ENCODE measurements around the gene KCNJ16. TPM values are rescaled to one million over a fixed set of nuclear protein-coding genes. Genes with fewer than 3 reads are reported as not detected.

The KCNJ16 gene
- total RNA-seq, 2 experiments from 2014 or later, result not detected

DNA sequence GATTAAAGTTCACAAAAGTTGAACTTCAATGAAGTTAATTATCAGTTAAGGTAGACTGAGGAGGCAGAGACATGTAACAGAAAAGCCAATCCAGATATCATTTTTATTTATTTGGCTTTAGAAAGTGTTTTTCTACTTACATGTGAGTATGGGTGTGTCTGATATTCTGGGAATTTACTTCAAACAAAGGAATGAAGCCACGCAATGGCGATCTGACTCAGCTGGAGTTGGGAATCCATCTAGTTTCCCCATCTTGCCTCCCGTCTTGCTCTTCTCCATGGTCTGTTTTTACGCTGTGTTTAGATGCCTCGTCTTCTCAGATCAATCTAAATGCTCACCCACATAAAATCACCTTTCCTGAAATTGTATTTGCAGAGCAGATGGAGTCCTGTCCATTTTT is 1.7 kb upstream of the KCNJ16 start:
- no peaks in the 10 kb centered on the region for H3K36me3 Mint-ChIP-seq (ENCODE audit: low read depth)
- no peaks in the 10 kb centered on the region for H3K4me1 Mint-ChIP-seq
- H3K9me3 Mint-ChIP-seq, result no peaks in the 10 kb centered on the region
- peaks cover 12% of the 10 kb centered on the region for H3K27me3 Mint-ChIP-seq
- CTCF ChIA-PET, result no interaction called here
- POLR2A ChIA-PET, result no interaction called here
- no peak overlapping the region for H3K4me3 Mint-ChIP-seq
- H3K27ac Mint-ChIP-seq, result no peak overlapping the region
- DNase-seq, result no peak

DNA sequence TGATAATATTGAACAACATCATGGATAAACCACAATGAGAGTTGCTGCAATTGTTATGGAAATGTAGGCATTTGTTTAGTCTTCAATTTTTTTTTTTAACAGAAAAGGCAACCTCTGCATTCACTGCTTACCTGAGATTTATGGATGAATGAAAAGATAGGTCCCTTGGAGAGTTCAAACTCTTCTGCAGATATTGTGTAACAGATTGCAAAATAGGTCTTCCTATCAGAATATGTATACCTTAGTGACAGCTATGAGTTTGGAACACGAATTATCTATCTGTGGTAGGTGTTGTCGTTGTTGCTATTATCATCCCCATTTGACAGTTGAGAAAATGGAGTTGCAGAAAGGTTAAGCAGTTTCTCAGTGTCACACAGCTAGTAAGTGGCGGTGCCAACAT is 1.2 kb upstream of the KCNJ16 start:
- no peaks in the 10 kb centered on the region for H3K9me3 Mint-ChIP-seq
- ChIA-PET CTCF (no interaction called here), POLR2A (no interaction called here)
- H3K27me3 Mint-ChIP-seq, result peaks cover 12% of the 10 kb centered on the region
- no peak overlapping the region for H3K27ac Mint-ChIP-seq
- no peak overlapping the region for H3K4me3 Mint-ChIP-seq
- H3K36me3 Mint-ChIP-seq (ENCODE audit: low read depth), result no peaks in the 10 kb centered on the region
- no peak for DNase-seq
- H3K4me1 Mint-ChIP-seq, result no peaks in the 10 kb centered on the region

DNA sequence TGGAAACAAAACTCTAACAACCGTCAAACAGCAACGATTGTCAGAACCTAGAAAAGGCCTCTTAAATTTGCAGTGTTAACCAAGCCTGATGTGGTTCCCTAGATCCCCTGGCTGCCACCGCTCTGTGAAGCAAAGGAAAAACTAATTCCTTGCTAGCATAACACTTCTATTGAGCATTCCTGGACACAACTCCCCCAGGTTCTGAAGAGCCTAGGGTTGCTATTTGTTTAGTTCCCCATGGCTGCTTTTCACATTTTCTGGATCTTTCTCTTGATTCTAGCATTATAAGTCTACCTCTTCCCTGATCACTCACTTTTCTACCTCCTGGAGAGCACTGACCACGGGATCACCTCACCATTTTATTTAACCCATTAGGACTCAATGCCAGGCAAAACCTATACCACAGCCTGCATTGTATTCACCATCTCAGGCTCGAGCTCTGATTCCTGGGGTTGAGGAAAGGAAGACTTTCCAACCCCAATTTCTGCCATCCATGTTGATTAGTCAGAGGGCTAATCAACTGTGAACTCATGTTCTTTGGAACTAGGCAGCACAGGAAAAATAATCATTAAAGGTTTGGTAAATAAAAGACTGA is 692 bp upstream of the KCNJ16 start:
- ChIA-PET CTCF (no interaction called here), POLR2A (no interaction called here)
- Mint-ChIP-seq H3K9me3 (no peaks in the 10 kb centered on the region), H3K4me1 (no peaks in the 10 kb centered on the region), H3K27me3 (peaks cover 12% of the 10 kb centered on the region), H3K36me3 (ENCODE audit: low read depth) (no peaks in the 10 kb centered on the region), H3K4me3 (no peak overlapping the region), H3K27ac (no peak overlapping the region)
- DNase-seq, result no peak

DNA sequence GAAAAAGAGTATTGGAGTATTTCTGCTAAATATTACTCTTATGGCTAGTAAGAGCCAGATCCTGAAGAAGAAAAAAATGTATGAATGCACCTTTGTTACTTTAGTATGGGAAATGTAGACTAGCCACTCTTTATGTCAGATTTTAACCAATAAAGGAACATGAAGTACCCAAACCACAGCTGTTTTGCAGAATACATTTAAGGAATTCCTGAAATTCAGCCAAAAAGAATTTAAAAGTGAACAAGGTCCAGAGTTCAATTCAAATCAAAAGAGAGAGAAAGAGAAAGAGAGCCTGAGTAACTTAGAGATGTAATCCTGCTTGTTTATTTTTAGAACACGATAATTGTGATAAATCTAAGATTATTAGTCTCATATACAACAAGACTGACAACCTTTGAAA is 1.2 kb downstream of the KCNJ16 start:
- no peak overlapping the region for H3K27ac Mint-ChIP-seq
- H3K36me3 Mint-ChIP-seq (ENCODE audit: low read depth), result no peaks in the 10 kb centered on the region
- ChIA-PET POLR2A (no interaction called here), CTCF (no interaction called here)
- no peak for DNase-seq
- H3K27me3 Mint-ChIP-seq, result peaks cover 1% of the 10 kb centered on the region
- no peaks in the 10 kb centered on the region for H3K4me1 Mint-ChIP-seq
- H3K4me3 Mint-ChIP-seq, result no peak overlapping the region
- H3K9me3 Mint-ChIP-seq, result no peaks in the 10 kb centered on the region

DNA sequence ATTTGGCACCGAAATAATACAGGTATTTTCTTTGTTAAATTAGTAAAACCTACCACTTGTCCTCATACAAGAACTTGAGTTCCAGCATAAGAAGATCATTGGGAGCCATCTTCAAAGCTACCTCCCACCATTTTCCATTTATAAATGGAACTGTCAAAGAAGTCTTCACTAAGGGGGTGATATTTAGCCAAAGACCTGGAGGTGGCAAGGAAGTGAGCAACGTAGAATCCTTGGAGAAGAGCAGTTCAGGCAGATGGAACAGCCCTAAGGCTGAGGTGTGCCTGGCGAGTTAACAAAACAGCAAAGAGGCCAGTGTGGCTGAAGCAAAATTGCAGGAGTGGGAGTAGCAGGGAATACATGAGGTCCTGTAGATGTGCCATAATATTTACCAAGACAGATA is 1.8 kb downstream of the KCNJ16 start:
- POLR2A ChIA-PET, result no interaction called here
- Mint-ChIP-seq H3K4me1 (no peaks in the 10 kb centered on the region), H3K4me3 (no peak overlapping the region), H3K27me3 (peaks cover 1% of the 10 kb centered on the region), H3K36me3 (ENCODE audit: low read depth) (no peaks in the 10 kb centered on the region), H3K27ac (no peak overlapping the region), H3K9me3 (no peaks in the 10 kb centered on the region)
- CTCF ChIA-PET, result no interaction called here
- no peak for DNase-seq

DNA sequence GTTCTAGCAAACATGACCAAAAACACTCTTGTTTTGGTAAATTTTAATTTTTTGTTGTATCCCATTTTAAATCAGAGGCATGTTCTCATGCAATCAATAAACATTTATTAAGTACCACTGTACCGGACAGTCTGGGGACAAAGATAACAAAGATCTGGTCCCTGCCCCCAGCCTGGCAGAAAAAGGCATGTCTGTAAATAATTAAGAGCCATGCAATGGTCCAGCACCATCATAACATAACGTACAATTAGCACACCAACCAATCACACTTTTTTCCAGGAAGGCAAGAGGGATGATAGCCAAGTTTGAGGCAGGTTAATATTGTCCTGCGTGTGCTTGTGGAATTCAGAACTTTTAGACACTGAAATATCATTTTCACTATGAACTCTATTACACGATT is 3.5 kb downstream of the KCNJ16 start:
- Mint-ChIP-seq H3K4me1 (no peaks in the 10 kb centered on the region), H3K4me3 (no peak overlapping the region), H3K36me3 (ENCODE audit: low read depth) (no peaks in the 10 kb centered on the region), H3K27me3 (no peaks in the 10 kb centered on the region), H3K9me3 (no peaks in the 10 kb centered on the region), H3K27ac (no peak overlapping the region)
- DNase-seq, result no peak
- POLR2A ChIA-PET, result no interaction called here
- CTCF ChIA-PET, result no interaction called here

DNA sequence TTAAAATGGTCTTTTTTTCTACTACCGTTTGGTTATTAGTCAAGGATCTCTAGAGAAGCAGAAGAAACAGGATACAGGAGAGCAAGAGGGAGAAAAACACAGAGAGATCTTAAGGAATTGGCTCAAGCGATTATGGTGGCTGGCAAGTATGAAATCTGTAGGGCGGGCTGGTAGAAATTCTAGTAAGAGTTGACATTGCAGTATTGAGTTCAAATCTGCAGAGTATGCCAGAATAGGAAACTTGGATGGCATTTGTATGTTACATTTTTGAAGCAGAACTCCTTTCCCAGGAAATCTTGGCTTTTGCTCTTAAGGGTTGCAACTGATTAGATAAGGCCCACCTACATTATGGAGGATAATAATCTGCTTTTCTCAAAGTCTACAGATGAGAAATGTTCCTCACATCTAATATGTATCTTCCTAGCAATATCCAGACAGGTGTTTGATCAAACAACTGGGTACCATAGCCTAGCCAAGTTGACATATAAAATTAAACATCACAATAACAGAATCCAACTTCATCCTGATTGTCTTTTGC is 4.0 kb downstream of the KCNJ16 start:
- no peaks in the 10 kb centered on the region for H3K27me3 Mint-ChIP-seq
- H3K27ac Mint-ChIP-seq, result no peak overlapping the region
- H3K9me3 Mint-ChIP-seq, result no peaks in the 10 kb centered on the region
- no peaks in the 10 kb centered on the region for H3K4me1 Mint-ChIP-seq
- no peak for DNase-seq
- ChIA-PET CTCF (interaction anchor here (0.6 kb wide), 1 partner anchor 12 kb away, joined by 3 read pairs; no protein-coding TSS in a partner anchor), POLR2A (no interaction called here)
- no peak overlapping the region for H3K4me3 Mint-ChIP-seq
- H3K36me3 Mint-ChIP-seq (ENCODE audit: low read depth), result no peaks in the 10 kb centered on the region

DNA sequence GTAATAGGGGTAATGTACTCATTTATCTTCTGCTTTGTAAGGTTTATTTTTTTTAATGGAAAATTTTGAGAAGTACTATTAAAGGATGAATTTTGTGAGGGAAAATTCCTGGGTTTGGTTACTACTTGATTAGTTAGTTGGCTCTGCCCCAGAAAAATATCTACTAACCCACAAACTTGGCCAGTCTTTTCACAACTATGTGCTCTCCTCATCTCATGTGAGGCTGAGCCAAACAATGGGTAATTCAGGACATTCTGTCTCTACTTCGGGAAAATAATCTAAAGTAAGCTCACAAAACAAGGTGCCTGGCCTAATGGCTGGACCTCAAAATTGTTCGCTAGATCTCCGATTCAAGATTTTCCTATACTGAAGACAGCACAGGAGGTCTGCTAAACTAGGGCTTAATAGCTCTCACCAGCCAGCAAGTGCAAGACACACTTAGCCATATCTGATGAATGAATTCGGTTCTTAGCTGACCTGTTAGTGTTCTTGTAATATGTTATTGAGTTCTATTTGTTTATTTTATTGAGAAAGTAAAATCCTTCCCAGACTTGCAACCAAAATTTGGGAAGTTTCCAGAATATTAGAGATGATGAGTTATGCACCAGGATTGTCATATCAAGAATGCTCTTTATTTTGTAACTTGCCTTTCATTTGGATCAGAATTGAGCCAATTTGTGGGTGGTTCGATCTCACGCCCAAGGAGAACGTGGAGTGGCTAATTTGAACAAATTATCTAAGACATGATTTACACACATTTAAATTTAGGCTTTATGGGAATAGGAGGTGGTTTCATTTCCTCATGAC is 5.7 kb downstream of the KCNJ16 start:
- ChIA-PET POLR2A (no interaction called here), CTCF (no interaction called here)
- Mint-ChIP-seq H3K4me3 (no peak overlapping the region), H3K9me3 (no peaks in the 10 kb centered on the region), H3K27me3 (no peaks in the 10 kb centered on the region), H3K27ac (no peak overlapping the region), H3K4me1 (no peaks in the 10 kb centered on the region), H3K36me3 (ENCODE audit: low read depth) (no peaks in the 10 kb centered on the region)
- DNase-seq, result no peak

DNA sequence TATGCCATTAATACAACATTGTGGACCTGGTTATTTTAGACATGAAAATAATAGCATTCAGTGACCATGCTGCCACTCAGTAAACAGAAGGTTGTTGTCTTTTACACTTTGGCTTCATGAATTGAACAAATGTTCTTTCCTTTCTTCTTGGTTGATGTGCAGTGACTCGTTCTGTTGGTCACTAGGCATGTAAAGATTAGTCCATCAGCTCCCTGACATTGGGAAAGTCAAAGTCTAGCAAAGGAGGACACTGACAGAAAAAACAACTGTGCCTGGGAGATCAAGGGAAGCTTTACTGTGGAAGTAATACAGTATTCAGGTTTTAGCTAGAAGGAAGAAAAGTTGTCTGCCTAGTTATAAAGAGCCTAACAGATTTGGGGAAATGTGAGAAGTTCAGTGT is 6.9 kb downstream of the KCNJ16 start:
- Mint-ChIP-seq H3K4me3 (no peak overlapping the region), H3K9me3 (no peaks in the 10 kb centered on the region), H3K36me3 (ENCODE audit: low read depth) (no peaks in the 10 kb centered on the region), H3K27me3 (no peaks in the 10 kb centered on the region), H3K27ac (no peak overlapping the region), H3K4me1 (no peaks in the 10 kb centered on the region)
- DNase-seq, result no peak
- ChIA-PET CTCF (no interaction called here), POLR2A (no interaction called here)

DNA sequence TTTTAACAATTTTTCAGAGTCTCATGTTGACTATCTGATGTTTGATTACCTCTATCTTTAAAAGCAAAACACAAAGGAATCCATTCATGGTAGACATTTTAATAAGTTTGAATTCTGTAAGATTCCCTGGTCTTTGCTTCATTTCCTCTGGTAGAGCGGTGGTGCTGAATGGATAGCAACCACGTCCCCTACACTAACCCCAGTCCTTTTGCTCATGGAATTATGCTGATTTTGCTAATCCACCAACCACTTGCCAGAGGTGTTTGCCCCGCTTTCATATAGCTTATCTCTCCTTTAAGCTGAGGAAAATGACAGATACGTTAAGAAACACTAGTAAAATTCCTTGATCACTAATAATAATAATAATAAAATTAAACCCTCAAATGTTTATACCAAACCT is 9.5 kb downstream of the KCNJ16 start:
- no peak overlapping the region for H3K4me3 Mint-ChIP-seq
- H3K9me3 Mint-ChIP-seq, result no peaks in the 10 kb centered on the region
- H3K4me1 Mint-ChIP-seq, result no peaks in the 10 kb centered on the region
- no peaks in the 10 kb centered on the region for H3K27me3 Mint-ChIP-seq
- ChIA-PET POLR2A (no interaction called here), CTCF (no interaction called here)
- no peaks in the 10 kb centered on the region for H3K36me3 Mint-ChIP-seq (ENCODE audit: low read depth)
- no peak overlapping the region for H3K27ac Mint-ChIP-seq
- no peak for DNase-seq

DNA sequence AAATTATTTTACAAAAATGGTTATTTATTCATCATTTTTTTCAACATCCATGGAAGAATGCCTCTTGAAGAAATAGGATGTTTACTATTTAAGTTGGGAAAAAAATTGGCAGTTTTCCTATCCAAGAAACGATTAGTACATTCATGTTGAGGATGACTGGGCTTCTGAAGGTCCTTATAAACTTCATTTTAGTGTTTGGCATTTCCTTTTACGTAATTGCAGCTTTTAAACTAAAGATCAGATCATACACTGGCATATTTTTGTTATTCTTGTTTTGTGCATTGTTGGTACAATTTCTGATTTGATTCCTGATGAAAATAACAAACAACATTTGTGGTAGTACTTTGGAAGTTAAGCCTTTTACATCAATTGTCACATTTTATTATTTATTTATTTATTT is 11.5 kb downstream of the KCNJ16 start:
- Mint-ChIP-seq H3K36me3 (ENCODE audit: low read depth) (no peaks in the 10 kb centered on the region), H3K9me3 (no peaks in the 10 kb centered on the region), H3K27ac (no peak overlapping the region), H3K27me3 (no peaks in the 10 kb centered on the region), H3K4me3 (no peak overlapping the region), H3K4me1 (no peaks in the 10 kb centered on the region)
- CTCF ChIA-PET, result no interaction called here
- POLR2A ChIA-PET, result no interaction called here
- no peak for DNase-seq

DNA sequence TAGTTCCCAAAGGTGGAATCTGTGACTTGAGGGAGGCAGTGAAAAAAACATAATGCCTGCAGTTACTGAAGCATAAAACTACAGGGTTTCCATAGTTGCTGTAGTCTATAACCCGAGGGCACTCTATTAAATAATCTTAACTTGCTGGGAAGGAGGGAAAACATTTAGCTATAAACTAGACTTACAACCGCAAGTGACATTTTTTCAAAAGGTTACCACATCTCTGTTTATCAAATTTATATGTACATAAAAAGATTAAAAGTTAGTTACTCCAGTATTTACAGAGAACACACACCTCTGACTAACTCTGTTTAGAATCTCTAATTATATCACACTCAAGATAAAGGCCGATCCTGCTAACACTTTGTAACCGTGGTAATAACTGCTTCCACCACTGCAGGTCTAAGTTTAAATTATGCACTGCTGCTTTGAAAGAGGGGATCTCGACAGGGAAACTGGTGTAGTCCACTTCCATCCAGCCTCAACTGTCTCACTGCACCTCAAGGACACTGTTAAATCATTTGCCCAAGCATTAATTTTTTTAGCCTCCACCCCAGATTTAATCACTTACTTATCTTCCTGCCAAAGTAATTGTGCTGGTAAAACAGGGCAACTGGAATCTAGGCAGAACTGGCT is 14.6 kb downstream of the KCNJ16 start:
- no peak overlapping the region for H3K4me3 Mint-ChIP-seq
- H3K9me3 Mint-ChIP-seq, result no peaks in the 10 kb centered on the region
- DNase-seq, result no peak
- peaks cover 2% of the 10 kb centered on the region for H3K27me3 Mint-ChIP-seq
- POLR2A ChIA-PET, result no interaction called here
- no peaks in the 10 kb centered on the region for H3K36me3 Mint-ChIP-seq (ENCODE audit: low read depth)
- CTCF ChIA-PET, result no interaction called here
- no peaks in the 10 kb centered on the region for H3K4me1 Mint-ChIP-seq
- no peak overlapping the region for H3K27ac Mint-ChIP-seq

DNA sequence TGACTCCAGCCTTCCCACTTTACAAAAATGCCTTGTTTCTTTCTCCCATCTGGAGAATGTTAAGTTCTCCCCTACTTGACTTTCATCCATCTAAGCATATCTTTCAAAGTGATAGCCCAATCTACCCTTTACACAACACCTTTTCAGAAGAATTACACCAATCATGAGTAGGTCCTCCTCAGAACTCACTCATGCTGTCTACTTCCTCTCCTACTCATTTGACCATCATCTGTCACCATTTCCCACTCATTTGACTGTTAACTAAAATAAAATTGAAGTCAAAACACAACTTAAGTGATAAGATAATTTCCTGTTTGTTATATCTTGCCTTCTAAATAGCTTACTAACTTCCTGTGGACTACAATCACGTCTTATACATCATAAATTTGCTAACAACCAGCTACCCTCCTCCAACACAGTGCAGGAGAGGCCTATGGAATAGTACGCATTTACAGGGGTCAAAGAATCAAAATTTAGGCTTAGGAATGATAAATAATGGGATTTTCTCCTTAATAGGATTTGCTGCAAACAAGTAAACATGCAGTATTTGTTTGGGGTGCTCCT is 16.1 kb downstream of the KCNJ16 start:
- ChIA-PET CTCF (interaction anchor here (1.1 kb wide), 1 partner anchor 61 kb away, joined by 3 read pairs; no protein-coding TSS in a partner anchor), POLR2A (no interaction called here)
- Mint-ChIP-seq H3K4me3 (no peak overlapping the region), H3K27me3 (peaks cover 2% of the 10 kb centered on the region), H3K4me1 (no peaks in the 10 kb centered on the region), H3K36me3 (ENCODE audit: low read depth) (no peaks in the 10 kb centered on the region), H3K9me3 (no peaks in the 10 kb centered on the region), H3K27ac (no peak overlapping the region)
- no peak for DNase-seq

All from activated CD4-positive, alpha-beta T cell treated with anti-CD3 and anti-CD28 coated beads, Interleukin-2, amount 10 ng/mL, durations not matched to agents 7 days and 5 days (primary cell).